Activated CD8-positive, alpha-beta memory T cell treated with anti-CD3 and anti-CD28 coated beads for 48 hours (primary cell): ENCODE results near the gene CAPN2.

Source experiments
- DNase-seq, 3 experiments: peaks; one replicate each; pipeline ENCODE4 v3.0.0-alpha.2; 2020; ENCODE audit warnings: low read depth in 2 of 3, low spot score in 2 of 3

CAPN2 gene

DNA sequence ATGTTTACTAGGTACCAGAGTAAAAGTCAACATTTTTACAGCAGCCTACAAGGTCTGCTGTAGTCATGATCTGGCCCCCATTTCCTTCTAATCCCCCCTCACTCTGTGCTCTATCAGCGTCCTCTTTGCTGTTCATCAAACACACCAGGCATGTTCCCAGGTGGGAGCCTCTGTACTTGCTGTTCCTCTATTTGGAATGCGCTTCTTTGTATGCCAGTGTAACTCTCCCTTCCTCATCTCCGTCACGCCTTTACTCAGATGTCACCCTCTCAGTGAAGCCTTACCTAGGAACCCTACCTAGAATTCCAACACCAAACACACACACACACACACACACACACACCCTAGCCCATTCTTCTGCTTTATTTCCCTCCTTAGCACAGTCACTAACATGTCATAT is 112.4 kb downstream of the CAPN2 start:
- no peak for DNase-seq
